ENCODE measurements around the gene PRUNE2.

Gene PRUNE2

GRCh38 chr9:76655121-76655541, 250.8 kb downstream of the PRUNE2 start:
- DNase-seq = no peak
- peaks cover 3% of the 10 kb centered on the region; the same call in 1 of the 2 replicates for H3K4me1 ChIP-seq
- no peak for TF ChIP-seq CTCF (IDR thresholded peaks at IDR 0.05; ENCODE audit: low read depth, low read length)

GRCh38 chr9:76654575-76654974, 251.3 kb downstream of the PRUNE2 start:
- Histone ChIP-seq H3K9me3 (no peaks in the 10 kb centered on the region), H3K4me3 (ENCODE audit: low read depth, low read length) (no peak overlapping the region), H3K4me1 (peaks cover 3% of the 10 kb centered on the region; the same call in 1 of the 2 replicates), H3K27me3 (no peaks in the 10 kb centered on the region), H3K36me3 (peaks cover 5% of the 10 kb centered on the region)
- no peak for DNase-seq
- no peak for TF ChIP-seq CTCF (IDR thresholded peaks at IDR 0.05; ENCODE audit: low read depth, low read length)

More at GRCh38 chr9:76655121-76655541, 250.8 kb downstream of the PRUNE2 start:
- no peak overlapping the region for H3K4me3 ChIP-seq (ENCODE audit: low read depth, low read length)
- peaks cover 5% of the 10 kb centered on the region for H3K36me3 ChIP-seq
- no peaks in the 10 kb centered on the region for H3K27me3 ChIP-seq
- no peaks in the 10 kb centered on the region for H3K9me3 ChIP-seq

GRCh38 chr9:76654051-76654461, 251.9 kb downstream of the PRUNE2 start:
- H3K36me3 ChIP-seq = peaks cover 5% of the 10 kb centered on the region
- DNase-seq = no peak
- H3K4me3 ChIP-seq (ENCODE audit: low read depth, low read length) = no peak overlapping the region
- no peaks in the 10 kb centered on the region for H3K9me3 ChIP-seq
- H3K27me3 ChIP-seq = no peaks in the 10 kb centered on the region
- no peak for TF ChIP-seq CTCF (IDR thresholded peaks at IDR 0.05; ENCODE audit: low read depth, low read length)
- peaks cover 3% of the 10 kb centered on the region; the same call in 1 of the 2 replicates for H3K4me1 ChIP-seq

GRCh38 chr9:76652894-76653293, 253.0 kb downstream of the PRUNE2 start:
- H3K36me3 ChIP-seq = peaks cover 8% of the 10 kb centered on the region
- H3K4me3 ChIP-seq (ENCODE audit: low read depth, low read length) = no peak overlapping the region
- no peak for DNase-seq
- no peaks in the 10 kb centered on the region for H3K9me3 ChIP-seq
- no peaks in the 10 kb centered on the region for H3K27me3 ChIP-seq
- TF ChIP-seq CTCF (IDR thresholded peaks at IDR 0.05; ENCODE audit: low read depth, low read length) = no peak
- peaks cover 3% of the 10 kb centered on the region; the same call in 1 of the 2 replicates for H3K4me1 ChIP-seq

GRCh38 chr9:76651119-76651705, 254.7 kb downstream of the PRUNE2 start:
- DNase-seq = no peak
- no peak for TF ChIP-seq CTCF (IDR thresholded peaks at IDR 0.05; ENCODE audit: low read depth, low read length)
- no peaks in the 10 kb centered on the region for H3K27me3 ChIP-seq
- peaks cover 9% of the 10 kb centered on the region for H3K36me3 ChIP-seq
- H3K4me3 ChIP-seq (ENCODE audit: low read depth, low read length) = no peak overlapping the region
- H3K4me1 ChIP-seq = no peaks in the 10 kb centered on the region
- no peaks in the 10 kb centered on the region for H3K9me3 ChIP-seq

GRCh38 chr9:76650692-76651091, 255.2 kb downstream of the PRUNE2 start:
- TF ChIP-seq CTCF (IDR thresholded peaks at IDR 0.05; ENCODE audit: low read depth, low read length) = no peak
- DNase-seq = no peak
- no peak overlapping the region for H3K4me3 ChIP-seq (ENCODE audit: low read depth, low read length)

More at GRCh38 chr9:76650692-76651091, 255.2 kb downstream of the PRUNE2 start:
- H3K36me3 ChIP-seq = peaks cover 9% of the 10 kb centered on the region
- no peaks in the 10 kb centered on the region for H3K9me3 ChIP-seq
- no peaks in the 10 kb centered on the region for H3K27me3 ChIP-seq
- H3K4me1 ChIP-seq = no peaks in the 10 kb centered on the region

Measured in BE2C (cell line).